SJSA1 (cell line): ENCODE results near the gene SFSWAP. TPM values are rescaled to one million over a fixed set of nuclear protein-coding genes. Genes with fewer than 3 reads are reported as not detected.
"Not testable (repeated sequence)": the region's sequence is repeated elsewhere in the genome, so short reads cannot be mapped to it uniquely, and the experiment has no call there.

Experiments used
- DNase-seq, 2 experiments: peaks; one replicate each; pipeline ENCODE4 v3.0.0-alpha.2; 2015 to 2020; ENCODE audit warnings: low spot score in 2 of 2, low read depth in 1 of 2
- H3K27ac ChIP-seq: fragments of 250-450 bp; sonication (Bioruptor Pico); 2 replicates; pipeline ENCODE4 v1.5.1; 2020; ENCODE audit warnings: mild to moderate bottlenecking, moderate library complexity
- H3K27me3 ChIP-seq: fragments of 250-450 bp; sonication (Bioruptor Pico); replicated peaks from 2 replicates; pipeline ENCODE4 v1.5.1; 2020; ENCODE audit warnings: mild to moderate bottlenecking, moderate library complexity
- H3K36me3 ChIP-seq: fragments of 250-450 bp; sonication (Bioruptor Pico); 2 replicates; pipeline ENCODE4 v1.5.1; 2020; ENCODE audit warnings: mild to moderate bottlenecking
- H3K4me1 ChIP-seq: fragments of 250-450 bp; sonication (Bioruptor Pico); replicated peaks from 2 replicates; pipeline ENCODE4 v1.6.1; 2021; ENCODE audit warnings: mild to moderate bottlenecking
- H3K4me3 ChIP-seq: fragments of 250-450 bp; sonication (Bioruptor Pico); 2 replicates; pipeline ENCODE4 v1.5.1; 2020; ENCODE audit warnings: mild to moderate bottlenecking
- H3K9me3 ChIP-seq: fragments of 250-450 bp; sonication (Bioruptor Pico); replicated peaks from 2 replicates; pipeline ENCODE4 v1.5.1; 2020; ENCODE audit warnings: mild to moderate bottlenecking
- total RNA-seq: library from RNA; depleted of rRNA; stranded (reverse); fragments of >200 nt; shearing (Covaris generic); gene quantifications from 2 replicates; pipeline ENCODE4 v1.2.3, GENCODE V29; 2014

The SFSWAP gene
- total RNA-seq, 1 experiment from 2014 or later, result 27.0 TPM

GRCh38 chr12:131674373-131674772, 36.5 kb upstream of the SFSWAP start:
- Histone ChIP-seq H3K27ac (no peak overlapping the region), H3K9me3 (no peaks in the 10 kb centered on the region), H3K4me3 (no peak overlapping the region), H3K36me3 (no peaks in the 10 kb centered on the region), H3K4me1 (no peaks in the 10 kb centered on the region), H3K27me3 (peaks cover 15% of the 10 kb centered on the region)
- DNase-seq, result no peak

DNA sequence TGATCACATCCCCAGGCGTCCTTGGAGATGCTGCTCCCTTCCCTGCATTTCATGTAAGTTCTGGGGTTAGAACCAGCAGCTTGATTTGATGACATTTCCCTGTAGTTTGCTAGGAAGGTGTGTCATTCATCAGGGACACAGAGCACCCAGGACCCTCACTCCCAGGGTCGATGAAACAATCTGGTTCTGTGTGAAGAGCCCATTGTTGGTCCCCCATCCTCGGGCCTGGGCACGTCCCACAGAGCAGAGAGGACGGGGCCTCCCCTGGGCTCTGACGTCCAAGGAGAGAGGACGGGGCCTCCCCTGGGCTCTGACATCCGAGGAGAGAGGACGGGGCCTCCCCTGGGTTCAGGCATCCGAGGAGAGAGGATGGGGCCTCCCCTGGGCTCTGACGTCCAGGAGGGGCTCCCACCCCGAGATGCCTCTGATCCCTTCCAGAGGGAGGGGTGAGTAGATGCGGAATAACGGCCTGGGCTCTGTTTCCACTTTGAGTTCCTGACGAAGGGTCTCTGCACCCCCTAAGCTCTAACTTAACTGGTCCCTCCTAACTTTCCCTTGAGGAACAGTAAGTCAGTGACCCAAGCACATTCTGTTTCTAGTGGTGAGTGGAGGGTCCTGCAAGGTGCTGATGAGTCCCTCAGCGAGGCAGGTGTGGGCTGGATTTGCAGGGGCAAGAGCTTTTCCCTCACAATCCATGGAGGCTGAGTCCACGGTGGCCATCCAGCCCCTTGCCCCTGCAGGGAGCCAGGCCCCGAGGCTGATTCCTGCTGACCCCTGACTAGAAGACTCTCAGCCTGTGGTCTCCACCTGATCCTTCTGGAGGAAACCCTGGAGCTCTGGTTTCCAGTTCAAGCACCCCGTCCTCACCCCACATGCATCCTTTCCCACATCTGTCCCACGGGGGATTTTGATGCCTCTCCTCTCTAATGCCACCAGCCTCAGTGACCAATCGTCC, 35.5 kb upstream of the SFSWAP start:
- peaks cover 6% of the 10 kb centered on the region for H3K27me3 ChIP-seq
- no peak overlapping the region for H3K4me3 ChIP-seq
- no peak overlapping the region for H3K27ac ChIP-seq
- no peak for DNase-seq
- H3K4me1 ChIP-seq, result no peaks in the 10 kb centered on the region
- no peaks in the 10 kb centered on the region for H3K9me3 ChIP-seq
- no peaks in the 10 kb centered on the region for H3K36me3 ChIP-seq

- Histone ChIP-seq H3K27me3 (peaks cover 3% of the 10 kb centered on the region; the same call in 1 of the 2 replicates), H3K4me1 (no peaks in the 10 kb centered on the region), H3K36me3 (no peaks in the 10 kb centered on the region), H3K27ac (no peak overlapping the region), H3K4me3 (no peak overlapping the region), H3K9me3 (no peaks in the 10 kb centered on the region)
- no peak for DNase-seq
Observed at GRCh38 chr12:131676544-131676943, 34.3 kb upstream of the SFSWAP start.

DNA sequence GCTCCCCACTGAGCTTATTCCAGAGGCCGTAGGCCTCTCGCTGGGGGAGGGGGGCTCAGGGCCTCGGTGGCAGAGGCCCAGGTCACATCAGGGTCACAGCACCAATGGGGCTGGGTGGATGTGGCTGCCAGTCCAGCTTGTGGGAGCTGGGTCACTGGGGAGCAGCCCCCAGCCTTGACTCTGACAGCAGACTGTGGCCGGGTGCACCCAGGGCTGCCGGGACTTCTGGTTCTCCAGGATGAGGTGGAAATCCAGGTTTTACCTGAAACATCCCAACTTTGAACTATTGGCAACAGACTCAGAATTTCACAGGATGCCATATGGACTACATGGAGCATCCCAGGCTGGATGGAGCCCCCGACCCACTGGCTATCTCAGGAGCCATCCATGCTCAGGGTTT, 33.8 kb upstream of the SFSWAP start:
- not testable (repeated sequence) for H3K9me3 ChIP-seq, H3K36me3 ChIP-seq, DNase-seq, H3K27ac ChIP-seq, H3K4me1 ChIP-seq, H3K4me3 ChIP-seq, H3K27me3 ChIP-seq

DNA sequence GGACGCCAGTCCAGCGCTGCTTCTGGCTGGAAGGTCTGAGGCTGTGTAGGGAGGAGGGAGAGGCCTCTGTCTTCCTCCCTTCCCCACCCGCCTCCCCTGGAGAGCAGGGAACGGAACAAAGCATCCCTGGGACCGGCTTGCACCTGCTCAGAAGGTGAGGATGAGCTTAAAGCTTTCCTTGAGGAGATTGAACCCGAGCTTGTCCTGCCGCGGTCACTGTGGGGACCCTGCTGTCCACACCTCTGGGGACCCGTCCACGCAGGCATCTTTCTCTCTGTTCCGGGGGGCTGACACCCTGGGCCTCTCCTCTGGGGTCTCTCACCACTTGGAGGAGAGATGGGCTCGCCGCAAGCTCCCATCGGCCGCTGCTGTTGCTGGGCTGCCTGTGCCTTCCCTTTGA, 33.2 kb upstream of the SFSWAP start:
- no peak for DNase-seq
- no peak overlapping the region for H3K4me3 ChIP-seq
- no peaks in the 10 kb centered on the region for H3K4me1 ChIP-seq
- H3K27ac ChIP-seq, result no peak overlapping the region
- H3K9me3 ChIP-seq, result no peaks in the 10 kb centered on the region
- H3K27me3 ChIP-seq, result peaks cover 3% of the 10 kb centered on the region; the same call in 1 of the 2 replicates
- H3K36me3 ChIP-seq, result no peaks in the 10 kb centered on the region

GRCh38 chr12:131678389-131679181, 32.3 kb upstream of the SFSWAP start:
- not testable (repeated sequence) for H3K36me3 ChIP-seq, H3K27me3 ChIP-seq, H3K9me3 ChIP-seq, H3K4me1 ChIP-seq, H3K27ac ChIP-seq, H3K4me3 ChIP-seq, DNase-seq

DNA sequence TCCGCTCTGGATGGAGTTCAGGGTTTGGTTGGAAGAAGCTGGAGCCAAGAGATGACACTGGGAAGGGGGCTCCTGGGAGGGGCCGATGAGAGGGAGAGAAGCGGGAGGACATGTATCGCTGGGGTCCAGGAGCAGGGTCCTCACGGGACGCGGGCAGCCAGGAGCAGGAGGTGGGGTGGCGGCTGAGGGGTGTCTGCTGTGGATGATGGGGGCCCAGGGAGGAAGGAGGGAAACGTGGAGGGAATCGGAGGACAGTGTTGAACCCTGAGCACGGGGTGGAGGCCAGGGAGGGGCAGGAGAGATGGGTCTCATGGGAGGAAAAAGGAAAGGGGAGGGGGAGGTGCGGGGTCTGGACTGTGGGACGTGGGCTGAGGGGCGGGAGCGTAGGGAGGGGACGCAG, 31.7 kb upstream of the SFSWAP start:
- H3K4me3 ChIP-seq, H3K9me3 ChIP-seq, DNase-seq, H3K27ac ChIP-seq, H3K27me3 ChIP-seq, H3K4me1 ChIP-seq, H3K36me3 ChIP-seq: not testable (repeated sequence)

DNA sequence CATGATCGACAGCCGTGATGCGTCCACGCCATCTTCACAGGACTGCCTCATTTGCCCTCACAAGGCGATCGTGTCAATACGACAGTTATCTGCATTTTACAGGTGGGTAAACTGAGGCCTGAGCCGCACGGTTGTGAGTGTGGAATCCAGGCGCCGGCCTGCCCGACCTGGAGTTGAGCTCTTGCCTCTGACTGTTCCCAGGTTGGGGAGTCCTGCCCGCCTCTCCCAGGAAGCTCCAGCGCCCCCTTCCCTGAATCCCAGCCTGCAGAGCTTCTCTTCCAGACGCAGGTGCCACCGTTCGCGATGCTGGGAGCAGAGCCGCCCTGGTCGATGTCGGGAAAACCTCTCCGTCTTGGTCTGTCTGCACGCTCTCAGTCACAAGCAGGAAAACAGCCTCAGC, 31.1 kb upstream of the SFSWAP start:
- H3K9me3 ChIP-seq, H3K27me3 ChIP-seq, H3K36me3 ChIP-seq, H3K27ac ChIP-seq, DNase-seq, H3K4me3 ChIP-seq, H3K4me1 ChIP-seq: not testable (repeated sequence)

DNA sequence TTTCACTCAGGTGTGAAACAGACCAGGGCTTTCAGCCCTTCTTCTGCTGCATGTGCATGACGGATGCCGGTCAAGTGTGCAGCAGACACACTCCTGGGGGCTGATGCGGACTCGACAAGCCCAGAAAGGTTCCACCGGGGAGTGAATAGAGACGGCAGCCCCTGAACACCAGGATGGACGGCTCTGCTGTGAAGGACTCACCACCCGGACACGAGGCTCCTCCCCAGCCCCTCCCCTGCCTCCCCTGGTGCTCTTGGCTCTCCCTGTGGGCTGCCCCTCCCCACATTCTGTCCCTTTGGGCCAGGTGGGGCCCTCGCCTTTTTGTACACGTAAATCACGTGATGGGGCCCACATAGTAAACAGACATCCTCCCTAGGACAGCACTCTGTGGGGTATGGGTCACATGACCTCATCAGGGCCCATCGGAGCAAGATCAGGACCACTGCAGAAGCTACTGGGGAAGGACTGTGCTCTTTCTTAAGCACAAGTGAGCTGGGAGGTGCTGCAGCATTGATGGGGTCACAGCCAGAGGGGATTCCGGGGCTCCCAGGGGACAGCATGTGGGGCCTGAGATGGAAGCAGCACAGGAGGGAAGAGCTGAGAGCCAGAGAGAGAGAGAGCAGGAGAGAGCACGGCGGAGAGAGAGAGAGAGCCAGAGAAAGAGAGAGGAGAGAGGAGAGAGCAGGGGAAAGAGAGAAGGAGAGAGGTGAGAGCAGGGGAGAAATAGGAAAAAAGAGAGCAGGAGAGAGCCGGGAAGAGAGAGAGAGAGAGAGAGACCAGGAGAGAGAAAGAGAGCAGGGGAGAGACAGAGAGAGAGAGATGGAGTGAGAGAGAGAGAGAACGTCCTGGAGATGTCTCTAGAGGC, 30.3 kb upstream of the SFSWAP start:
- H3K36me3 ChIP-seq, H3K27ac ChIP-seq, DNase-seq: not testable (repeated sequence)

GRCh38 chr12:131681257-131681620, 29.7 kb upstream of the SFSWAP start:
- H3K27me3 ChIP-seq, result 0 out of 2 replicates have a peak, but pooled peaks cover 3% of the 10 kb centered on the region
- no peaks in the 10 kb centered on the region for H3K9me3 ChIP-seq
- H3K4me1 ChIP-seq, result no peaks in the 10 kb centered on the region
- DNase-seq, result no peak
- H3K36me3 ChIP-seq, result no peaks in the 10 kb centered on the region
- no peak overlapping the region for H3K4me3 ChIP-seq
- H3K27ac ChIP-seq, result no peak overlapping the region

More for the DNA sequence above, 30.3 kb upstream of the SFSWAP start:
- H3K9me3 ChIP-seq, H3K4me1 ChIP-seq, H3K27me3 ChIP-seq, H3K4me3 ChIP-seq: not testable (repeated sequence)

DNA sequence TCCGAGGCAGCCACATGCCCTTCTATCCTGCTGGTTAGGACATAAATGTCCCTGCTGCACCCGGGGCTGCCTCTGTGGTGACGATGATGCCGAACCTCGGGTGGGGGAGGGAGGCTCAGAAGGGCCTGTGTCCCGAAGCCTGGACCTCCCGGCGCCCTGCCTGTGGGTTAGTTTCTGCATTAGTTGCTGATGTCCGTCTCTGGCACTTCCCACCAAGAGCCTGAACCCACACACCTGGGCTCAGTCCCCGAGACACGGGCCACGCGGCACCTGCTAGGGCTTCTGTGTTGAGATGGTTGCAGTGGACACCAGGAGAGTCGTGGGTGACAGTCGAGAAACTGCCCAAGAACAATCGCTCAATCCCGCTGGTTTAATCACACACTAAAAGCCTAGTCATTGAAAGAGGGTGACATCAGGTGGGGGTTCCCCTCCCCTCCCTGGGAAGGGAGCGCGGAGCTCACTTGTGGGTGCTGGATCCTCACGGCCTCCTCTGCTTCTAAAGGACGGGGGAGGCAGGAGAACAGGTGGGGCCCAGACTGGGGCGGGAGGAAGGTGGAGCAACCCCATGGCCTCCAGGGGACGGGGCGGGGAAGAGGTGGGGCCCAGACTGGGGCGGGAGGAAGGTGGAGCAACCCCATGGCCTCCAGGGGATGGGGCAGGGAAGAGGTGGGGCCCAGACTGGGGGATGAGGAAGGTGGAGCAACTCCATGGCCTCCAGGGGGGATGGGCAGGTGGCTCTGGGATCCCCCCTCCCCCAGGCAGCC, 29.0 kb upstream of the SFSWAP start:
- H3K9me3 ChIP-seq, H3K27me3 ChIP-seq, H3K36me3 ChIP-seq, H3K27ac ChIP-seq, H3K4me1 ChIP-seq, H3K4me3 ChIP-seq, DNase-seq: not testable (repeated sequence)

DNA sequence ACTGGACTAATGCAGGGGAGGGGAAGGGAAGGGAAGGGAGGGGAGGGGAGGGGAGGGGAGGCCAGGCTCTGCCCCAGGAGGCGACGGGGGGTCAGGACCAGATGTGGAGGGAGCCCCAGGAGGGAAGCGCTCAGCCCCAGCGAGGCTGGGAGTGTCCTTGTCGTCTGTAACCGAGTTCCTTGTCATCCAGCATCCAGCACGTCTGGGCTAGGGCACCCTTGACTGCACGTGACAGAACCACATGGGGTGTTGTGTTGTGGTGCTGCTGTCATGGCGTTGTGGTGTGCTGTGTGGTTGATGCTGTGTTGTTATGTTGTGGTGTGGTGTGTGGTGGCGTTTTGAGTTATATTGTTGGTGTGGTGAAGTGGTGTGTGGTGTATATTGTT, 28.4 kb upstream of the SFSWAP start:
- H3K4me3 ChIP-seq, result no peak overlapping the region
- DNase-seq, result no peak
- no peak overlapping the region for H3K27ac ChIP-seq
- H3K36me3 ChIP-seq, result no peaks in the 10 kb centered on the region
- 0 out of 2 replicates have a peak, but pooled peaks cover 3% of the 10 kb centered on the region for H3K27me3 ChIP-seq
- no peaks in the 10 kb centered on the region for H3K9me3 ChIP-seq
- H3K4me1 ChIP-seq, result no peaks in the 10 kb centered on the region
